Astrocyte (in vitro differentiated cells and primary cell): ENCODE results near the gene ONECUT3.

Experiments used
- CTCF ChIP-seq: IDR thresholded peaks from 2 replicates; pipeline ENCODE4 v1.5.1; 2011; ENCODE audit warnings: low read depth, mild to moderate bottlenecking, inconsistent platforms, low read length, moderate library complexity; ENCODE audit not compliant: insufficient read depth
- EZH2 ChIP-seq: IDR thresholded peaks from 2 replicates; pipeline ENCODE4 v1.6.1; 2012; ENCODE audit warnings: mild to moderate bottlenecking, low read length, inconsistent platforms; ENCODE audit not compliant: insufficient read depth

GRCh38 chr19:1715540-1715939 lies 37.8 kb upstream of the ONECUT3 start:
- no peak for TF ChIP-seq EZH2
- no peak for TF ChIP-seq CTCF
